Erythroblast (primary cell): Measurements from ENCODE around the gene TTC33.

Source experiments
- DNase-seq, 2 experiments: peaks; one replicate each; lab custom pipeline; 2025; lab: John Stamatoyannopoulos, UW
- GATA1 ChIP-seq: IDR thresholded peaks from 2 replicates; pipeline ENCODE4 v1.6.1; 2011; ENCODE audit warnings: low read depth, mild to moderate bottlenecking, control low read depth, low read length, moderate library complexity
- POLR2A ChIP-seq: IDR thresholded peaks from 2 replicates; pipeline ENCODE4 v1.6.1; 2011; ENCODE audit warnings: mild to moderate bottlenecking, low read length

TTC33 gene

DNA sequence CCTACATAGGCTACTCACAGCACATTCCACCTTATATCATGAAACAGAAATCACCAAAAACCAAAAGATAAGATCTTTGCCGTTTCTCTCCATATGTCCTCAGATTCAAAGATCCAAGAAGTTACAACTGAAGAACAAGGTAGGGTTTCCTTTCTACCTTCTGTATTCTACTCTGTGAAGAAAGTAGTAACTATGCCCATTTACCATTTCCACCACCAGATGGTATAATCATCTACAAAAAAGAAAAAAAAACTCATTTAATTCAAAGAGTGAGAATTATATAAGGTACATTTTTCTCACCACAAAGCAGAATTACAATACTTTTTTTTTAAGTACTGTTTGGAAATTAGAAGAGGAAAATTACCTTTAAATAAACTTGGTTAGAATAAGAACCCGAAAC lies 248.7 kb downstream of the TTC33 start:
- no peak for TF ChIP-seq GATA1
- no peak for TF ChIP-seq POLR2A
- no peak for DNase-seq

GRCh38 chr5:40505031-40505430 lies 250.7 kb downstream of the TTC33 start:
- TF ChIP-seq GATA1 (no peak), POLR2A (no peak)

GRCh38 chr5:40503439-40503838 lies 252.3 kb downstream of the TTC33 start:
- no peak for TF ChIP-seq GATA1
- TF ChIP-seq POLR2A, result no peak
- no peak for DNase-seq

More at GRCh38 chr5:40505031-40505430, 250.7 kb downstream of the TTC33 start:
- DNase-seq, result no peak

DNA sequence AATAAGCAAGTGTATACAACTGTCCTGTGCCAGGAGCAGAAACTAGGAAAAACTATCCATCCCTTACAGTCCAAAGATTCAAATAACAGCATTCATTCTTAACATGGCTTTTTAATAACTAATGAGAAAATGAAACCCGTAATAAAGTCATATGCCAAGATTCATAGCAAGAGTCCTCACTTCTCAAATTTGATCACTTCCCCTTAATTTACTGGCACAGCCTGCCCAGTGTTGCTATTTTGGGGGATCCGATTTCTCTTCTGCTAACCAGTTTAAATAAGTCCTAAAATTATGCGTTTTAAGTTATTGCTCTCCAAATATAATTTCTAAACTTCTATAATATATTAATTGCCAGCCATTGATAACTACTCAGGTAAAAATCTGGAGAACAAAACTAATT lies 253.0 kb downstream of the TTC33 start:
- no peak for DNase-seq
- no peak for TF ChIP-seq POLR2A
- no peak for TF ChIP-seq GATA1

- TF ChIP-seq POLR2A (no peak), GATA1 (no peak)
- DNase-seq, result no peak
Measured at GRCh38 chr5:40501711-40502444, 253.9 kb downstream of the TTC33 start.

DNA sequence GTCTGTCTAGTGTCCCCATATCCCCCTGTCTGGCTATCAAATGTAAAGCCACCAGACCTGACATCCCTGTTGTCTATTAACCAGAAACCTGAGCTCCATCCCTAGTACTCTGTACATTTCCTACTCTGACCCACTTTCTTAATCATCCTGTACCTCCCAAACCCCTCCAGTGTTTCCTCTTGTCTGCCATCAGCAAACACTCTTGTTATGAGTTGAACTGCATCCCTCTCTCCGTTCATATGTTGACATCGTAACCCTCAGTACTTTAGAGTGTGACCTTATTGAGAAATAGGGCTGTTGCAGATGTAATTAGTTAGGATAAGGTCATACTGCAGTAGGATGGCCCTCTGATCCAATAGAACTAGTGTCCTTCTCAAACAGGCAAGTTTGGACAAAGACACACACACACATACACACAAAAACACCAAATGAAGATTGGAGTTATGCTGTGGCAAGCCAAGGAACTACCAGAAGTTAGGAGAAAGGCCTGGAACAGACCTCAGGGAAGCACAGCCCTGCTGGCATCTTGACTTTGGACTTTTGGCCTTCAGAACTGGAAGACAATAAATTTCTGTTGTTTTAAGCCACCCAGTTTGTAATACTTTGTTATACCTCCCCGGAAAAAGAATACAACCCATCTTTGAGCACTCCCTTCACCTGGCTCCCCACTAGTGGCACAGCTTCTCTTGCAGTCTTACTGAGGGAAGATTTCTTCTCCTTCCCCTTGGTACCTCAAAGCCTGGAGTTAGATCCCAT lies 256.1 kb downstream of the TTC33 start:
- TF ChIP-seq GATA1, result no peak
- no peak for TF ChIP-seq POLR2A
- DNase-seq, result no peak

DNA sequence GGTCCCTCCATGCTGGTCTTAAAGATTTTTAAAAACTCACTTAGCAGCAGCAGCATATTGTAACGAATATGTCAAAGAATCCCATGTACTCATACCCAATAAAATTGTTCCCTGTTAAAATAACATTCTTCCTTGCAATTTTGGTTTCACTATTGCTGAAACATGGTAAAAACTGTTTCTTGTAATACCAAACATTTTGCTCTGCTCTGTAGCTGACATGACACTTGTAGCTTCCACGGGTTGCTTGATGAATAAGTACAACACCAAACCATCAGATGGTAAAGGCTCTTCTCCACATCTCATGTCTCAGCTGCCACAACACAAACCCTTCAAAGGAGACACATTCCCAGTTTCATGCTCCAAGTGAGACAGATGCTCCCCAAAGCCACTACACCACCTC lies 256.8 kb downstream of the TTC33 start:
- DNase-seq, result no peak
- TF ChIP-seq GATA1, result no peak
- no peak for TF ChIP-seq POLR2A

- no peak for DNase-seq
- TF ChIP-seq POLR2A (no peak), GATA1 (no peak)
Measured at GRCh38 chr5:40497573-40497972, 258.2 kb downstream of the TTC33 start.

DNA sequence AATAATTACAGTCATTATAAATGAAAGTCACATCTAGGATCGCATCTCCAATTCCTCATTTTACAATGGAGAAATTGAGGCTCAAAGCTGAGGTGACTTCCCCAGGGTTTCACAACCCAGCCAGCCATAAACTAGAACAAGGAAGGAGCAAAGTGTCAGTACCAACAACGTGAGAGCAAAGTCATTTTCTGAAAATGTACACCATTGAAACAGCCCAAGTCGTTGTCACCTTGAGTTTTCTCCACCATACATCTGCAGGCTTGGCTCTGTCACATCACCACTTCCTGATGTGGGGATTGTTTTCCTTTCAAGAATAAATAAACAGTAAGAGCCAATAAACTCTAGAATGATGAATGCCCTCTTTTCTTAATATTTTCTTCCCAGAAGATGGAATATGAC lies 260.5 kb downstream of the TTC33 start:
- no peak for DNase-seq
- TF ChIP-seq GATA1 (no peak), POLR2A (no peak)

DNA sequence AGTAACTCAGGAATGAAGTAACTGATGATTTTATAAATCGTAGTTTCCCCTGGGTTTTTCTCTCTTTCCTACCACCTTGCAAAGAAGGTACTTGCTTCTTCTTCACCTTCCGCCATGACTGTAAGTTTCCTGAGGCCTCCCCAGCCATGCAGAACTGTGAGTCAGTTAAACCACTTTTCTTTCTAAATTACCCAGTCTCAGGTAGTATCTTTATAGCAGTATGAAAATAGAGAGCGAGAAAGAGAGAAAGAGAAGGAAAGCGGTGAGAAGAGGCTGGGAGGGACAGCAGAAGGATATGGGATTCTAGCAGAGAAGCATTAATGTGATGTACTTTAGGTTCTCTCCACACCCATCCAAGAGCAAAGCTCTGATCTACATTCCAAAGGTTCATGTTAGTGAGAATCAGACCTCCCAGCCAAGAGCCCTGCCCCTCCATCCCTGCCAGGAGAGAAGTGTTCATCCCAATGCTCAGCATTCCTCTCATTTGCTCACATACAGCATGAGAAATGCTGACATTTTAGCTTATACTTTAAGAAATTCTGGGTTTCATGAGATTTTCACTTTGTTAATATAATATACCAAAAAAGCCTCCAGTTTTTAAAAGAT lies 261.0 kb downstream of the TTC33 start:
- no peak for TF ChIP-seq GATA1
- no peak for TF ChIP-seq POLR2A
- DNase-seq, result no peak

DNA sequence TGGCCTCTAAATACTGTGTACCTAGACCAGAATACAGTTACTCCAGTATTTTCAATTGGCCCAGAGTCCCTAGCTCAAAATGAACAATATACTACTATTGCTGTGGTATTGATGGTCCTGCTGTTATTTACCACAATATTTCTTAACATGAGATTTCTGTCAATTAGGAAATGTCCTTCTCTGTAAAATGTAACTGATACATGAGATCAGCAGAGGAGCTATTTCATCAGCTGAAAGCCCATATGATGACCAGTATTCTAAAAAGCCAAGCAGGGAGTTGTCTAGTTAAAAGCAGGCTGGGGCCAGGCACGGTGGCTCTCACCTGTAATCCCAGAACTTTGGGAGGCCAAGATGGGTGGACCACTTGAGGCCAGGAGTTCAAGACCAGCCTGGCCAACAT lies 263.7 kb downstream of the TTC33 start:
- DNase-seq, result no peak
- TF ChIP-seq GATA1 (no peak), POLR2A (no peak)

DNA sequence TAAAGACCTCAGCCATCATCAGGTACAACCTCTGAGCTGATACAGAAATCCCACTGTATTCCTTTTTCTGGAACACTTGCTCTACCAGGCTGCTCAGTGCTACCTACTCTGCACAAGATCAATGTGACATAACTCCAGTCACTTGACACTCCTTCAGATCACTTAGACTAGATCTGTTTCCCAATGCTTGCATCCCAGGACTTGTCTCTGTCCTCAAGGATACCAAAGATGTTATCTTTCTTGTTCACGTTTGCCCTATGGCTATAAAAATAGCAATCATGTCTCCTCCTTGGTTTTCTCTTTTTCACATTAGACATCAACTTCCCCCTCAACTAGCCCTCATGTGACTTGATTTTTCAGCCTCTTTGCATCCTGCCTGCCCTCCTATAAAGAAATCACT lies 264.1 kb downstream of the TTC33 start:
- DNase-seq, result no peak
- TF ChIP-seq POLR2A (no peak), GATA1 (no peak)

- TF ChIP-seq POLR2A (no peak), GATA1 (no peak)
- no peak for DNase-seq
Measured at GRCh38 chr5:40490464-40491111, 265.2 kb downstream of the TTC33 start.

- TF ChIP-seq GATA1 (no peak), POLR2A (no peak)
- DNase-seq, result no peak
Measured at GRCh38 chr5:40489421-40489820, 266.3 kb downstream of the TTC33 start.
